RKO (cell line): Measurements from ENCODE around the gene SCAF11.
A peak's percentile ranks its signal among the peaks of the same experiment; 100 is the strongest.
"Not testable (repeated sequence)": the region's sequence is repeated elsewhere in the genome, so short reads cannot be mapped to it uniquely, and the experiment has no call there.

Source experiments
- DNase-seq: peaks from one replicate; pipeline ENCODE4 v3.0.0-alpha.2; 2016; ENCODE audit warnings: low spot score

Gene SCAF11

DNA sequence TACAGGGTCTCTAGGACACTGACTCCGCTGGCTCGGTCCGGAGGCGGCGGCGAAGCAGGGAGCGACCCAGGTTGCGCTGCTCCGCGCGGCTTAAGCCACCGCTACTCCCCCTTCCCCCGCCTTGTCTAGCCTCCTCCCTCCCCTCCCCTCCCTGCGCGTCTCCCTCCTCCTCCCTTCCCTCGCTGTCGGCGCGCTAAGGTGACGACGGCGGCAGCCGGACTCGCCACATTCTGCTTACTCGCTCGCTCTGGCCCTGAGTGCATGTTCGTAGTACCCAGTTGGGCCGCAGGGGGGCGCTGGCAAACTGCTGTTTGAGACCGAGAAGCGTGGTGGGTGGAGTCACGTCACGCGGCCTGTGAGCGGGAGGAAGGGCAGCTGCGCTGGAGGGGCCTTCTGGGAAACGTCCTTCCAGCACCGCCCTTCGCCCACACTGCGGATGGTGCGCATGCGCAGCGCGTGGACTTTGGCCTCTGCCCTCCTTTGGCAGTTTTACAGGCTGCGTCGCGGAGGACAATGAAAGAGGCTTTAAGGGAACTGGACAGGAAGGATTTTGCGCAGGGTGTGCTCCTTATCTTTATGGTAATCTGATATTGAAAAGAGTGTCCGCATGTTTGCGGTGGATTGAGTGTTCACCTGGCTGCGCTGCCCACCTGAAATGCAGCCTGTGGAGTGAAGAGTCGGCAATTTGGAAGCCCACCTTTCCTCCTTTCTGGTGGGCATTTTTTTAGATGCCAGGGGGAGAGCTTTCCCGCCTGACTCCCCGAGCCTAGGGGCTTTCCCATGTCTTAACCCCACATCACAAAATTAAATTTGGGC, at the start of gene SCAF11:
Gene SCAF11, minus strand, starts transcription at position 107 of the 816 bp plus-strand sequence. CDS start 26,407 bp downstream, outside the sequence.
- DNase-seq: peak; percentile 99

DNA sequence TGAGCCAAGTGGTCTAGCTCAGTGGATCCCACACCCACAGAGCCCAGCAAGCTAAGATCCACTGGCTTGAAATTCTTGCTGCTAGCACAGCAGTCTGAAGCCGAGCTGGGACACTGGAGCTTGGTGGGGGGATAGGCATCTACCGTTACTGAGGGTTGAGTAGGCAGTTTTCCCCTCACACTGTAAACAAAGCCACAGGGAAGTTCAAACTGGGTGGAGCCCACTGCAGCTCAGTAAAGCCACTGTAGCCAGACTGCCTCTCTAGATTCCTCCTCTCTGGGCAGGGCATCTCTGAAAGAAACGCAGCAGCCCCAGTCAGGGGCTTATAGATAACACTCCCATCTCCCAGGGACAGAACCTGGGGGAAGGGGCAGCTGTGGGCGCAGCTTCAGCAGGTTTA, 46.7 kb upstream of the SCAF11 start:
- not testable (repeated sequence) for DNase-seq

DNA sequence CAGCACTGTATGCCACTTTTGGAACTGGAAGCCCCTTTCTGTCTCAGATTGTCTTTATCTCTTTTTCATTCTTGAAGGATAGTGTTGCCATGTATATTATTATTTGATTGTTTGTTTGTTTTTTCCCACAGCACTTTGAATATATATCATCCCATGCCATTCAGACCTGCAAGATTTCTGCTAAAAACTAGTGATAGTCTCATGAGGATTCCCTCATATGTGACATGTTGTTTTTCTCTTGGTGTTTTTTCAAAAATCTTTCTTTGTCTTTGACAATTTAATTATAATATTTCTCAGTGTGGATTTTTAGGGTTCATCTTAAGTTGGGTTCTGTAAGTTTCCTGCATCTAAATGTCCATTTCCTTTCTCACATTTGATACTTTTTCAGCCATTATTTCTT, 36.8 kb upstream of the SCAF11 start:
- DNase-seq: no peak

DNA sequence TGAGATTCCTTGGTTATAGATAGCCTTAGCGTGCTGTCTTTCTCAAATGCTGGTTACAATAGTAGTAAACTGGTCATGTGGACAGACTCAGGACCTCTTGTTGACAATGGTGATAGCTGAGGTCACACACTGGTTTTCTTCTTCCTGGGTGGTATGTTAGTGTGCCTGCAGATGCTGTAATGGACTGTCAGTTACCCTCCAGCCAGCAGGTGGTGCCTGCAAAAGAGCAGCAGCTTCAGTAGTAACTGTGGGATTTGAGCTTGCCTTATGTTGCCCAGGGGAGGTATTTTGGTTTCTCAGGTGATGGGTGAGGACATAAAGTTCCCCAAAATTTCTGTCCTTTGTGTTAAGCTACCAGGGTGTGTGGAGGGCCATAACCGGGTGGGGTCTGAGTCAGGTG, 33.7 kb upstream of the SCAF11 start:
- DNase-seq: no peak

DNA sequence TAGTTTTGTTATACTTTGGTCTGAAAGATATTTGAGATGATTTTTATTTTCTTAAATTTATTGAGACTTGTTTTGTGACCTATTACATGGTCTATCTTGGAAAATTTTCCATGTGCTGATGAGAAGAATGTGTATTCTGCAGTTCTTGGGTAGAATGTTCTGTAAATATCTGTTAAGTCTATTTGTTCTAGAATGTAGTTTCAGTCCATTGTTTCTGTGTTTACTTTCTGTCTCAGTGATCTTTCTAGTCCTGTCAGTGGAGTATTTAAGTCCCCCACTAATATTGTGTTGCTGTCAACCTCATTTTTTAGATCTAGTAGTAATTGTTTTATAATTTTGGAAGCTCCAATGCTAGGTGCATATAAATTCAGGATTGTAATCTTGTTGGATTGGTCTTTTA, 30.4 kb upstream of the SCAF11 start:
- no peak for DNase-seq

- DNase-seq: not testable (repeated sequence)
Measured at GRCh38 chr12:46018712-46019111, 28.3 kb upstream of the SCAF11 start.

- not testable (repeated sequence) for DNase-seq
Measured at GRCh38 chr12:46017866-46018375, 27.5 kb upstream of the SCAF11 start.

DNA sequence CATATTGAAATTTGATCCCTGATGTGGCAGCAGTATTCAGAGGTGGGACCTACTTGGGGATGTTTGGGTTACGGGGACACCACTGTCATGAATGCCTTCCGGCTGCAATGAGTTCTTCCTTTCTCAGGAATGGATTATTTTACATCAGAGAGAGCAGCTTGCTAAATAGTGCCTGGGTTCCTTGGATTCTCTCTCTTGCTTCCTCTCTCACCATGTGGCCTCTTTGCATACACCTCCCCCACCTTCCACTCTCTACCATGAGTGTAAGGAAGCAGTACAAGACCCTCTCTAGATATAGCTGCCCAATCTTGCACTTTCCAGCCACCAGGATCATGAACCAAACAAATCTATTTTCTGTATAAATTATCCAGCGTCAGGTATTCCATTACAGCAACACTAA, 15.4 kb upstream of the SCAF11 start:
- no peak for DNase-seq

- DNase-seq: no peak
Measured at GRCh38 chr12:46005151-46005797, 14.9 kb upstream of the SCAF11 start.

GRCh38 chr12:46004715-46005114, 14.3 kb upstream of the SCAF11 start:
- no peak for DNase-seq

DNA sequence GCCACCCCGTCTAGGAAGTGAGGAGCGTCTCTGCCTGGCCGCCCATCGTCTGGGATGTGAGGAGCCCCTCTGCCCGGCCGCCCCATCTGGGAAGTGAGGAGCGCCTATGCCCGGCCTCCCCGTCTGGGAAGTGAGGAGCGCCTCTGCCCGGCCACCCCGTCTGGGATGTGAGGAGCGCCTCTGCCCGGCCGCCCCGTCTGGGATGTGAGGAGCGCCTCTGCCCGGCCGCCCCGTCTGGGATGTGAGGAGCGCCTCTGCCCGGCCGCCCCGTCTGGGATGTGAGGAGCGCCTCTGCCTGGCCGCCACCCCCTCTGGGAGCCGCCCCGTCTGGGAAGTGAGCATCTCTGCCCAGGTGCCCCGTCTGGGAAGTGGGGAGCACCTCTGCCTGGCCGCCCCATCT, 9.7 kb upstream of the SCAF11 start:
- not testable (repeated sequence) for DNase-seq

DNA sequence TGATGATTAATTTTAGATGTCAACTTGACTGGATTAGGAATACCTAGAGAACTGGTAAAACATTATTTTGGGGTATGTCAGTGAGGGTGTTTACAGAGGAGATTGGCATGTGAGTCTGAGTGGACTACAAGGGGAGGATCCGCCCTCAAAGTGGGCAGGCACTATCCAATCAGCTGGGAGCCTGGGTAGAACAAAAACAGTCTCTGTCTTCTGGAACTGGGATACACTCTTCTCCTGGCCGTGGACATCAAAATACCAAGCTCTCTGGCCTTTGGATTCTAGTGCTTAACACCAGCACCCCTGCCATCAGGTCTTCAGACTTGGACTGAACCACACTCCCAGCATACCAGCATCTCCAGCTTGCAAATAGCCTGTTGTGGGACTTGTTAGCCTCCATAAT, 4.4 kb upstream of the SCAF11 start:
- DNase-seq: no peak

- DNase-seq: peak; percentile 88
Measured at GRCh38 chr12:45991284-45992249, 1.2 kb upstream of the SCAF11 start.

- peak; percentile 65 for DNase-seq
Measured at GRCh38 chr12:45989721-45990467, 480 bp downstream of the SCAF11 start.

GRCh38 chr12:45989287-45989686, 1.1 kb downstream of the SCAF11 start:
- DNase-seq: peak; percentile 34

DNA sequence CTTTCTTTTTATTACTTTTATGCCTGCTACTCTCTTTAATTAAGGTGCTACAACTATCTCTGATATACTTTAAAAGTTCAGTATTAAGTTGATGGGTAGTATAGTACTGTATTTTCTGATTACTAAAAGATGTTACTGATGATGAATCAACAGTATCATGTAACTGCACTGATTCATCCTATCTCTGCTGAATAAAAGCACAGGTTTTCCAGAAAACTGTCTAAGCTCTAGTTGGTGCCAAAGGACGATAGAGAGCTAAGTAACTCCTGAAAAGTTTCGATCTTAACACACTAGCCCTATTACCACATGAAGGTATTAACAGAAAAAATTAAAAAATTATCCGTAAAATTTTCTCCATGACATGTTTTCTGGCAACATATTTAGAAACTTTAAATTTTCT, 2.1 kb downstream of the SCAF11 start:
- DNase-seq: peak; percentile 81

DNA sequence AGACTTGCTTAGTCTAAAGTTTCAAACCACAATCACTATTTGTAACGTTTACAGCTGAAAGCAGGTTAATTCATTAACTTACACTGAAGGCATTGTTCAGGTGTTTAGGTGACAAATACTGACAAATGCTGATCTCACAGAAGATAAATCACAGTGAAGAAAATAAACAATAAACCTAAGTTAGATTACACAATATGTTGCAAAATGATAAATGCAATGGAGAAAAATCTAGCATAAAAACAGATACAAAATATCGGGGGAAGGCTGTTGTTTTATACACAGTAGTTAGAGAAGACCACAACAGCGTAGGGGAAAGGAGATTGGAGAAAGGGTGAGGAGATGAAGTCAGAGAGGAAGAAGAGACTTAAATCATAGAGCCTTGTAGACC, 3.0 kb downstream of the SCAF11 start:
- no peak for DNase-seq

DNA sequence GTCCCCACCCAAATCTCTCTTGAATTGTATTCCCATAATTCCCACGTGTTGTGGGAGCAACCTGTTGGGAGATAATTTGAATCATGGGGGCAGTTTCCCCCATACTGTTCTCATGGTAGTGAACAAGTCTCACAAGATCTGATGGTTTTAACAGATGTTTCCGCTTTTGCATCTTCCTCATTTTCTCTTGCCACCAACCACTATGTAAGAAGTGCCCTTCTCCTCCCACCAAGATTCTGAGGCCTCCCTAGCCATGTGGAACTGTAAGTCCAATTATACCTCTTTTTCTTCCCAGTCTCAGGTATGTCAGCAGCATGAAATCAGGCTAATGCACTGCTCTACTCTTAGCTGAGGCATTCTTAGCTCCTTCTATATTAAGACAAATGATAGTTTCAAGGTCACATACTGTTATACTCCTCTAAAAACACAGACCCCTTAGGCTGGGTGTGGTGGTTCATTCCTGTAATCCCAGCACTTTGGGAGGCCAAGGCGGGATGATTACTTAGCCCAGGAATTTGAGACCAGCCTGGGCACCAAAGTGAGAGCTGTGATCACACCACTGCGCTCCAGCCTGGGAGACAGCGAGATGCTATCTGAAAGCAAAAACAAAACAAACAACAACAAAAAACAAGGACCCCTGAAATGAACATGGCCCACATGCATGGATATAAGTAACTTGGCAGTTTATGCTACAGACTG, 3.6 kb downstream of the SCAF11 start:
- no peak for DNase-seq

GRCh38 chr12:45981075-45981837, 9.1 kb downstream of the SCAF11 start:
- peak; percentile 63 for DNase-seq

DNA sequence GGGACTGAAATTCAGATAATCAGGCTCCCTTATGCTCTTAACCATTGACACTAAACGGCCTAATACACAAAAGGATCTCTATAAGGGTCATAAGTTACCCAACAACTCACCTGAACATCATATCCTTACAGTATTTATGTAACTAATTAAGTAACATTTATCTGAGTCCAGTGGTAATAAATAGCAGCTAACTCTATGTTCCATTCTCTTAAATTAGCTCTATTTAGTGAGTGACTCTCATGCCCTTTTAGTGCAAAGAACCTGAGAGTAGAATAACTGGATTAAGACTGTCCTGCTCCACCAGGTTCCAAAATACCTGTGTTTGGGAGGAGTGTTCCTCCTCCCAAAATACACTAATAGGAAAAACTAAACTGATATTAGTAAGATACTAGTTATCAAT, 9.8 kb downstream of the SCAF11 start:
- no peak for DNase-seq
